Smooth muscle cell (in vitro differentiated cells): Measurements from ENCODE around the gene LMNTD1. TPM values are rescaled to one million over a fixed set of nuclear protein-coding genes. Genes with fewer than 3 reads are reported as not detected.
"Not testable (repeated sequence)": the region's sequence is repeated elsewhere in the genome, so short reads cannot be mapped to it uniquely, and the experiment has no call there.

Experiments used
- DNase-seq: peaks from one replicate; lab custom pipeline; 2025; ENCODE audit not compliant: unreplicated experiment; lab: John Stamatoyannopoulos, UW
- H2AFZ ChIP-seq: fragments of 200-600 bp; sonication (generic); 2 replicates; pipeline ENCODE4 v1.6.0; 2016; ENCODE audit warnings: antibody characterized with exemption, low read depth, mild to moderate bottlenecking
- H3F3A ChIP-seq: fragments of 200-600 bp; sonication (generic); 2 replicates; pipeline ENCODE4 v1.6.0; 2017; ENCODE audit warnings: antibody characterized with exemption, low read depth
- H3K27ac ChIP-seq: fragments of 200-600 bp; sonication (generic); 2 replicates; pipeline ENCODE4 v1.5.1; 2016; ENCODE audit warnings: low read depth, mild to moderate bottlenecking
- H3K27me3 ChIP-seq: fragments of 200-600 bp; sonication (generic); 2 replicates; pipeline ENCODE4 v1.6.1; 2016; ENCODE audit warnings: low read depth, mild to moderate bottlenecking
- H3K36me3 ChIP-seq: fragments of 200-600 bp; sonication (generic); 2 replicates; pipeline ENCODE4 v1.5.1; 2016; ENCODE audit warnings: low read depth
- H3K4me1 ChIP-seq: fragments of 200-600 bp; sonication (generic); 2 replicates; pipeline ENCODE4 v1.5.1; 2016; ENCODE audit warnings: low read depth
- H3K4me2 ChIP-seq: fragments of 200-600 bp; sonication (generic); 2 replicates; pipeline ENCODE4 v1.6.0; 2016; ENCODE audit warnings: mild to moderate bottlenecking
- H3K4me3 ChIP-seq: fragments of 200-600 bp; sonication (generic); 2 replicates; pipeline ENCODE4 v1.5.1; 2016; ENCODE audit warnings: mild to moderate bottlenecking
- H3K79me2 ChIP-seq: fragments of 200-600 bp; sonication (generic); 2 replicates; pipeline ENCODE4 v1.6.0; 2016; ENCODE audit warnings: low read depth, mild to moderate bottlenecking
- H3K9ac ChIP-seq: fragments of 200-600 bp; sonication (generic); 2 replicates; pipeline ENCODE4 v1.6.0; 2016; ENCODE audit warnings: low read depth
- H3K9me3 ChIP-seq: fragments of 200-600 bp; sonication (generic); replicated peaks from 2 replicates; pipeline ENCODE4 v1.5.1; 2016; ENCODE audit warnings: low read depth
- H4K20me1 ChIP-seq: fragments of 200-600 bp; sonication (generic); 2 replicates; pipeline ENCODE4 v1.6.0; 2016; ENCODE audit warnings: low read depth
- CTCF ChIP-seq: fragments of 200-600 bp; sonication (generic); IDR thresholded peaks from 2 replicates; pipeline ENCODE4 v1.5.1; 2017; ENCODE audit warnings: borderline replicate concordance, mild to moderate bottlenecking, antibody characterized with exemption; ENCODE audit not compliant: insufficient read depth, poor library complexity, severe bottlenecking
- WGBS: methylation state at CpG from one replicate; pipeline ENCODE4 v1.1.7; 2016; ENCODE audit warnings: low lambda C conversion rate; 5-methylcytosine and 5-hydroxymethylcytosine counted together
- polyA plus RNA-seq: library from polyadenylated mRNA; unstranded; fragments of >200 nt; fragmentation: Nextera tagmentation; extraction: Ambion mirVana; gene quantifications from 2 replicates; pipeline ENCODE4 v1.2.1, GENCODE V29; 2016
- total RNA-seq: library from RNA; depleted of rRNA; stranded (reverse); fragments of >200 nt; gene quantifications from 2 replicates; pipeline ENCODE4 v1.2.3, GENCODE V29; 2014

Gene LMNTD1
- total and polyA plus RNA-seq, 2 experiments from 2014 or later, result not detected

DNA sequence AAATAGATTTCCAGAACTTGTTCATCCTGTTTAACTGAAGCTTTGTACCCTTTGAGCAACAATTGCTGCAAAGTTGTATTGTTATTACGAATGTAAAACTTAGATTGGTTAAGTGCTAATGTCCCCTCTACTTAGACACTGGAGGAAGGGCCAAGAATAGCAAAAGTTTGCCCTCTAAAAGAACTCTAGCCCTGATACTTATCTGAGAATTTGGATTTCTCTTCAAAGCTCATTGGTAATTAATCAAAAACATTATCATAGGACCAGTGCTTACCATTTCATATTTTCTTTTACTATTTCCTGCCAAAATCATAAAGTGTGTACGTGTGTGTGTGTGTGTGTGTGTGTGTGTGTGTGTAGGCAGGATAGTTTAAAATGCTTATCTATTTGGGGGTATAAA, 58.2 kb downstream of the LMNTD1 start:
- no peak overlapping the region for H3K4me3 ChIP-seq
- WGBS, result 73% methylated on average over 2 of the region's 2 CpGs
- H3K9me3 ChIP-seq, result no peaks in the 10 kb centered on the region
- DNase-seq, result no peak
- H3K4me1 ChIP-seq, result peaks cover 10% of the 10 kb centered on the region
- no peaks in the 10 kb centered on the region for H4K20me1 ChIP-seq
- H3K27me3 ChIP-seq, result no peaks in the 10 kb centered on the region
- no peak for TF ChIP-seq CTCF
- H3K4me2 ChIP-seq, result peak overlapping the region; percentile 56
- H3F3A ChIP-seq, result no peaks in the 10 kb centered on the region
- peak overlapping the region; percentile 90 for H3K27ac ChIP-seq
- no peak overlapping the region for H2AFZ ChIP-seq
- H3K79me2 ChIP-seq, result no peaks in the 10 kb centered on the region
- no peak overlapping the region for H3K9ac ChIP-seq
- no peaks in the 10 kb centered on the region for H3K36me3 ChIP-seq

- Histone ChIP-seq H3K36me3 (no peaks in the 10 kb centered on the region), H3K27ac (no peak overlapping the region), H3K9me3 (no peaks in the 10 kb centered on the region), H2AFZ (no peak overlapping the region), H3K79me2 (no peaks in the 10 kb centered on the region), H3K4me2 (no peak overlapping the region), H3K9ac (no peak overlapping the region), H4K20me1 (no peaks in the 10 kb centered on the region), H3F3A (no peaks in the 10 kb centered on the region), H3K27me3 (no peaks in the 10 kb centered on the region), H3K4me3 (no peak overlapping the region), H3K4me1 (peaks cover 14% of the 10 kb centered on the region)
- no peak for TF ChIP-seq CTCF
- 78% methylated on average over 3 of the region's 3 CpGs for WGBS
- DNase-seq, result no peak
Measured at GRCh38 chr12:25493682-25494081, 59.4 kb downstream of the LMNTD1 start.

GRCh38 chr12:25491396-25492325, 61.4 kb downstream of the LMNTD1 start:
- Histone ChIP-seq H3K9me3 (no peaks in the 10 kb centered on the region), H3K79me2 (no peaks in the 10 kb centered on the region), H3K4me3 (no peak overlapping the region), H3K36me3 (no peaks in the 10 kb centered on the region), H3K27me3 (no peaks in the 10 kb centered on the region), H4K20me1 (no peaks in the 10 kb centered on the region), H3K27ac (no peak overlapping the region), H3K4me1 (peaks cover 14% of the 10 kb centered on the region), H3F3A (no peaks in the 10 kb centered on the region), H2AFZ (no peak overlapping the region), H3K4me2 (no peak overlapping the region), H3K9ac (no peak overlapping the region)
- no peak for DNase-seq
- TF ChIP-seq CTCF, result no peak
- 85% methylated on average over 4 of the region's 4 CpGs for WGBS

DNA sequence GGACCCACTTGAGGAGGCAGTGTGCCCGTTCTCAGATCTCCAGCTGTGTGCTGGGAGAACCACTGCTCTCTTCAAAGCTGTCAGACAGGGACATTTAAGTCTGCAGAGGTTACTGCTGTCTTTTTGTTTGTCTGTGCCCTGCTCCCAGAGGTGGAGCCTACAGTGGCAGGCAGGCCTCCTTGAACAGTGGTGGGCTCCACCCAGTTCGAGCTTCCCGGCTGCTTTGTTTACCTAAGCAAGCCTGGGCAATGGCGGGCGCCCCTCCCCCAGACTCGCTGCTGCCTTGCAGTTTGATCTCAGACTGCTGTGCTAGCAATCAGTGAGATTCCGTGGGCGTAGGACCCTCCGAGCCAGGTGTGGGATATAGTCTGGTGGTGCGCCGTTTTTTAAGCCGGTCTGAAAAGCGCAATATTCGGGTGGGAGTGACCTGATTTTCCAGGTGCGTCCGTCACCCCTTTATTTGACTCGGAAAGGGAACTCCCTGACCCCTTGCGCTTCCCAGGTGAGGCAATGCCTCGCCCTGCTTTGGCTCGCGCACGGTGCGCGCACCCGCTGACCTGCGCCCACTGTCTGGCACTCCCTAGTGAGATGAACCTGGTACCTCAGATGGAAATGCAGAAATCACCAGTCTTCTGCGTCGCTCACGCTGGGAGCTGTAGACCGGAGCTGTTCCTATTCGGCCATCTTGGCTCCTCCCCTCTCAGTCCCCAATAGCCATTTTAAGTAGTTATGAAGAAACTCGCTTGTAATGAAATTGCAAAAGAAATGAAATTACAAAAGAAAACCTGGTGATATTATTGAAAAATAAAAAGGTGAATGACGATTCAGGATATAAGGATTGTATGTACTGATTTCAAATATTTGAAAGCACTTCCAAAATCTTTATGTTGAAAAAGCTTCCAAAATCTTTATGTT, 63.9 kb downstream of the LMNTD1 start:
- H4K20me1 ChIP-seq, H3F3A ChIP-seq, DNase-seq, H3K36me3 ChIP-seq, H3K9me3 ChIP-seq, H3K27me3 ChIP-seq, H3K79me2 ChIP-seq, H3K4me1 ChIP-seq, H3K9ac ChIP-seq: not testable (repeated sequence)
- Histone ChIP-seq H3K27ac (peak overlapping the region; percentile 41), H2AFZ (peak overlapping the region; percentile 43), H3K4me3 (peak overlapping the region; percentile 45), H3K4me2 (peak overlapping the region; percentile 40)
- WGBS, result 46% methylated on average over 33 of the region's 33 CpGs
